ENCODE results near the gene AQP3.
"Not testable (repeated sequence)": the region's sequence is repeated elsewhere in the genome, so short reads cannot be mapped to it uniquely, and the experiment has no call there.

The AQP3 gene

GRCh38 chr9:33465096-33465495 lies 17.7 kb upstream of the AQP3 start:
- no peak for DNase-seq (ENCODE audit: low read depth)

GRCh38 chr9:33464045-33464636 lies 16.7 kb upstream of the AQP3 start:
- no peak for DNase-seq (ENCODE audit: low read depth)

GRCh38 chr9:33463151-33463550 lies 15.8 kb upstream of the AQP3 start:
- DNase-seq (ENCODE audit: low read depth) = no peak

- DNase-seq (ENCODE audit: low read depth) = no peak
Observed at GRCh38 chr9:33461492-33461891, 14.1 kb upstream of the AQP3 start.

GRCh38 chr9:33460854-33461253 lies 13.5 kb upstream of the AQP3 start:
- no peak for DNase-seq (ENCODE audit: low read depth)

GRCh38 chr9:33459115-33459514 lies 11.7 kb upstream of the AQP3 start:
- no peak for DNase-seq (ENCODE audit: low read depth)

- peak; percentile 53 for DNase-seq (ENCODE audit: low read depth)
Observed at GRCh38 chr9:33458444-33458843, 11.1 kb upstream of the AQP3 start.

GRCh38 chr9:33455945-33456344 lies 8.6 kb upstream of the AQP3 start:
- no peak for DNase-seq (ENCODE audit: low read depth)

GRCh38 chr9:33455456-33455855 lies 8.1 kb upstream of the AQP3 start:
- not testable (repeated sequence) for DNase-seq (ENCODE audit: low read depth)

GRCh38 chr9:33454661-33455026 lies 7.3 kb upstream of the AQP3 start:
- DNase-seq (ENCODE audit: low read depth) = not testable (repeated sequence)

- no peak for DNase-seq (ENCODE audit: low read depth)
Observed at GRCh38 chr9:33453999-33454660, 6.7 kb upstream of the AQP3 start.

GRCh38 chr9:33453286-33453860 lies 6.0 kb upstream of the AQP3 start:
- no peak for DNase-seq (ENCODE audit: low read depth)

GRCh38 chr9:33452828-33453271 lies 5.5 kb upstream of the AQP3 start:
- peak; percentile 41 for DNase-seq (ENCODE audit: low read depth)

- DNase-seq (ENCODE audit: low read depth) = no peak
Observed at GRCh38 chr9:33450621-33451146, 3.3 kb upstream of the AQP3 start.

- no peak for DNase-seq (ENCODE audit: low read depth)
Observed at GRCh38 chr9:33449715-33450114, 2.3 kb upstream of the AQP3 start.

GRCh38 chr9:33447799-33448553 lies 583 bp upstream of the AQP3 start:
- DNase-seq (ENCODE audit: low read depth) = no peak

GRCh38 chr9:33446240-33446945 lies 1.0 kb downstream of the AQP3 start:
- DNase-seq (ENCODE audit: low read depth) = no peak

- DNase-seq (ENCODE audit: low read depth) = no peak
Observed at GRCh38 chr9:33445389-33446239, 1.8 kb downstream of the AQP3 start.

- DNase-seq (ENCODE audit: low read depth) = no peak
Observed at GRCh38 chr9:33443464-33444154, 3.8 kb downstream of the AQP3 start.

GRCh38 chr9:33443047-33443446 lies 4.3 kb downstream of the AQP3 start:
- no peak for DNase-seq (ENCODE audit: low read depth)

Data from activated T-cell treated with anti-CD3 and anti-CD28 coated beads for 1 hour (primary cell).